Bronchial epithelial cell (primary cell): ENCODE results near the gene SDC4. TPM values are rescaled to one million over a fixed set of nuclear protein-coding genes. Genes with fewer than 3 reads are reported as not detected.

Experiments
- DNase-seq: peaks from one replicate; pipeline ENCODE4 v3.0.0-alpha.2; 2010; ENCODE audit warnings: low read depth
- FAIRE-seq: peaks from 2 replicates; lab custom pipeline; 2011; peaks lifted over from hg19 to GRCh38; lab: Jason Lieb, UNC
- H3K27me3 ChIP-seq: 2 replicates; pipeline ENCODE4 v1.5.1; 2011; ENCODE audit warnings: low read length; ENCODE audit not compliant: control insufficient read depth, insufficient read depth
- H3K36me3 ChIP-seq: 2 replicates; pipeline ENCODE4 v1.5.1; 2011; ENCODE audit warnings: low read length; ENCODE audit not compliant: control insufficient read depth, insufficient read depth
- H3K4me3 ChIP-seq: 2 replicates; pipeline ENCODE4 v1.5.1; 2011; ENCODE audit warnings: mild to moderate bottlenecking, low read depth, low read length, control low read depth
- CTCF ChIP-seq: IDR thresholded peaks from 2 replicates; pipeline ENCODE4 v1.5.1; 2011; ENCODE audit warnings: mild to moderate bottlenecking, moderate library complexity, low read length, control low read depth, inconsistent platforms; ENCODE audit not compliant: insufficient read depth, severe bottlenecking
- total RNA-seq: library from RNA; depleted of rRNA; stranded (reverse); fragments of >200 nt; gene quantifications from 2 replicates; pipeline ENCODE4 v1.2.1, GENCODE V29; 2014

Gene SDC4
- total RNA-seq, 1 donor from 2014 or later: 272 TPM

- peak overlapping the region; percentile 41 for H3K4me3 ChIP-seq
- H3K36me3 ChIP-seq: no peaks in the 10 kb centered on the region
- FAIRE-seq (no peak), DNase-seq (peak; percentile 71)
- TF ChIP-seq CTCF: peak; percentile 95
- H3K27me3 ChIP-seq: no peaks in the 10 kb centered on the region
Observed at GRCh38 chr20:45373353-45374100, 25.3 kb upstream of the SDC4 start.

GRCh38 chr20:45372646-45373352 is 24.6 kb upstream of the SDC4 start:
- no peak for TF ChIP-seq CTCF
- DNase-seq (no peak), FAIRE-seq (no peak)
- no peaks in the 10 kb centered on the region for H3K36me3 ChIP-seq
- no peak overlapping the region for H3K4me3 ChIP-seq
- H3K27me3 ChIP-seq: no peaks in the 10 kb centered on the region

- DNase-seq (no peak), FAIRE-seq (no peak)
- Histone ChIP-seq H3K36me3 (peaks cover 3% of the 10 kb centered on the region), H3K27me3 (no peaks in the 10 kb centered on the region), H3K4me3 (no peak overlapping the region)
- TF ChIP-seq CTCF: no peak
Observed at GRCh38 chr20:45372241-45372640, 24.0 kb upstream of the SDC4 start.

GRCh38 chr20:45370571-45371160 is 22.4 kb upstream of the SDC4 start:
- TF ChIP-seq CTCF: no peak
- Histone ChIP-seq H3K4me3 (no peak overlapping the region), H3K36me3 (peaks cover 6% of the 10 kb centered on the region), H3K27me3 (no peaks in the 10 kb centered on the region)
- FAIRE-seq (no peak), DNase-seq (no peak)

- H3K36me3 ChIP-seq: peaks cover 6% of the 10 kb centered on the region
- FAIRE-seq (no peak), DNase-seq (no peak)
- H3K4me3 ChIP-seq: no peak overlapping the region
- TF ChIP-seq CTCF: no peak
- H3K27me3 ChIP-seq: no peaks in the 10 kb centered on the region
Observed at GRCh38 chr20:45368221-45368980, 20.2 kb upstream of the SDC4 start.
